Mucosa of stomach (tissue), 1 donor: ENCODE data around the gene RPL11.
A peak's percentile ranks its signal among the peaks of the same experiment; 100 is the strongest.
"Not testable (repeated sequence)": the region's sequence is repeated elsewhere in the genome, so short reads cannot be mapped to it uniquely, and the experiment has no call there.

Source experiments
- H3K27me3 ChIP-seq: one replicate; pipeline ENCODE4 v1.7.0; 2013; ENCODE audit warnings: mild to moderate bottlenecking, low read length; ENCODE audit not compliant: control insufficient read depth, insufficient read depth
- H3K36me3 ChIP-seq: one replicate; pipeline ENCODE4 v1.7.0; 2013; ENCODE audit warnings: low read length; ENCODE audit not compliant: control insufficient read depth, insufficient read depth
- H3K4me1 ChIP-seq: one replicate; pipeline ENCODE4 v1.7.0; 2013; ENCODE audit warnings: mild to moderate bottlenecking, low read length; ENCODE audit not compliant: control insufficient read depth, insufficient read depth
- H3K4me3 ChIP-seq: one replicate; pipeline ENCODE4 v1.7.0; 2013; ENCODE audit warnings: low read length
- H3K9ac ChIP-seq: one replicate; pipeline ENCODE4 v1.7.0; 2013; ENCODE audit warnings: mild to moderate bottlenecking, low read length, moderate library complexity
- H3K9me3 ChIP-seq: one replicate; pipeline ENCODE4 v1.7.0; 2013; ENCODE audit warnings: mild to moderate bottlenecking, low read length, moderate library complexity; ENCODE audit not compliant: control insufficient read depth
- donor health status: Pancreatic carcinoma.

RPL11 gene

DNA sequence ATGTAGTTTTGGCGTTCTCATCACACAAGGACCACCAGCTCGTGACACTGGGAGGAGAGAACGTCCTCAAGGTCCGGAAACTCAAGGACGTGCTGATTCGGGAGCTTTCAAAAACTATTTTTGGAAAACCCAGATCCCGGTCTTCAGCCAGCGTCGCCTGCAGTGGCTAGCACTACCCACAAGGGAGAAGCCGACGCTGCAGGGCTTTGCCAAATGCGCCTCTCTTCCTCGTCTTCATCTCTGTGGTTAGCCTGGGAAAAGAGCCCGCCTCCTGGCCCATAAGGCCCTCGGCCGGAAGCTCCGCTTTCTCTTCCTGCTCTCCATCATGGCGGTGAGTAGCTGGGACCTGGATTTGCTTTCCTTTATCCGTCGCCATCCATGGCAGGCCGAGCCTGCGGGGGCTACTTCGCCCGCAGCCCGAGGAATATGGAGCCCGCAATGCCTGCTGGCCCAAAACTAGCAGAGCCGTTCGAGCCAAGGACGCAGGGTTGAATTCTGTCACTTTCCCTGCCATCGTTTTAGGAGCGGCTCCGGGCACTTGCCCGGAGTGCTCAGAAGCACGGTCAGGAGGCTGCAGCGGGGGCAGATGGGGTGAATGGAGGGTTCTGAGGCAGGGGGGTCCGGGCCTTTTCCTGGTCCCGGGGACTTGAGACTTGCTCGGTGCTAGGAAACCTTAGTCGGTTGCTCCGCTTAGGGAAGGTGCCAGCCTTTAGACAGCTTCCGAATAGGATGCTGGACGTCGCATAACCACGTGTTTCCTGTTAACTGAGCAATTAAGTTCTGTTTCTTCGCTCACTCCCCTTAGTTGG, at the start of gene RPL11:
Gene RPL11, plus strand, starts transcription at position 308 of the 809 bp plus-strand sequence. Its CDS starts 18 bp downstream, at position 326.
- peak within 1 kb of the TSS; percentile 95 for H3K9ac ChIP-seq
- H3K4me3 ChIP-seq: peak within 1 kb of the TSS; percentile 99
- peaks cover 21% of the 10 kb centered on the region for H3K4me1 ChIP-seq
- H3K9me3 ChIP-seq: no peaks in the 10 kb centered on the region
- H3K27me3 ChIP-seq: no peaks in the 10 kb centered on the region
- peaks cover 9% of the 10 kb centered on the region for H3K36me3 ChIP-seq

DNA sequence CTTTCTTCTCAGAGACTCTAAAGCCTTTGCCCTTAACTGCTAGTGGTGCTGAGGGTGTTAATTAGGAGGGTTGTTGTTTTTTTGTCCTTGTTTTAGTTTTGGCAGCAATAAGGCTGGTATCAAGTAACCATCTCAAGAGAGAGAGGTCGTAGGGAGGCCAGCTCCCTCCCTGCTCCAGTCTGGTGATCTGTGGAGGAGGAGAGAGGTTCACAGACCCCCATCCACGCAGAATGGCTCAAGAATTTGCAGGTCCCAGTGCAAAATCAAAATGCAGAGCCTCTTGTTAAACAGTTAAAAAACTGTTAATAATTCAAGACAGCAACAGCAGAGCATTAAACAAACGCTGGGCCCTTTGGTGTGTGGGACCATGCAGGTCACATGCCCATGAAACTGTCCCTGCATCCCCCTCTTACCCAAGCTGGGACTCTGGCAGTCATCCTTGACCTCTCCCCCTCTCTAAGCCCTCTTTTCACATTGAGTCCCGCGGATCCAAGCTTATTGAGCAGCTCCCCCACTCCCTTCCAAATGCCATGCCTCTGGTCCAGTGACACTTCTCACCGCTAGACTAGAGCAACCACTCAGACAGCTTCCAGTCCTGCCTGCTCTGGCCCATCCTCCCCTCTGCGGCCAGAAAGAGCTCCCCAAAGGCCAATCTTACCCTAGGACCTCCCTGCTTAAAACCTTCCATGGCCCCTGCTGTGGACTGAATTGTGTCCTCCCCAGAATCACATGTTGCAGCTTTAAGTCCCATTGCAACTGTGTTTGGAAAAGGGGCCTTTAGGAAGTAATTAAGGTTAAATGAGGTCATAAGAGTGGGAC, 47.7 kb upstream of the RPL11 start:
- no peaks in the 10 kb centered on the region for H3K36me3 ChIP-seq
- no peak overlapping the region for H3K9ac ChIP-seq
- H3K27me3 ChIP-seq: peaks cover 4% of the 10 kb centered on the region
- H3K4me1 ChIP-seq: no peaks in the 10 kb centered on the region
- H3K4me3 ChIP-seq: no peak overlapping the region
- H3K9me3 ChIP-seq: no peaks in the 10 kb centered on the region

DNA sequence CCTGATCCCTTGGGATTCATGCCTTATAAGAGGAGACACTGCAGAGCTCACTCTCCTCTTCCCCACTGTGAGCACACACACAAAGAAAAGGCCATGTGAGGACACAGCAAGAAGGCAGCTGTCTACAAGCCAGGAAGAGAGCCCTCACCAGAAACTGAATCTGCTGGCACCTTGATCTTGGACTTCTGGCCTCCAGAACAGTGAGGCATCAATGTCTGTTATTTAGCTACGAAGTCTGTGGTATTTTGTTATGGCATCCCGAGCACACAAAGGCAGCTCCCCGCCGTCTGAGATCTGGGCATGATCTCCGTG, 47.1 kb upstream of the RPL11 start:
- Histone ChIP-seq H3K9ac (no peak overlapping the region), H3K4me1 (no peaks in the 10 kb centered on the region), H3K36me3 (no peaks in the 10 kb centered on the region)

DNA sequence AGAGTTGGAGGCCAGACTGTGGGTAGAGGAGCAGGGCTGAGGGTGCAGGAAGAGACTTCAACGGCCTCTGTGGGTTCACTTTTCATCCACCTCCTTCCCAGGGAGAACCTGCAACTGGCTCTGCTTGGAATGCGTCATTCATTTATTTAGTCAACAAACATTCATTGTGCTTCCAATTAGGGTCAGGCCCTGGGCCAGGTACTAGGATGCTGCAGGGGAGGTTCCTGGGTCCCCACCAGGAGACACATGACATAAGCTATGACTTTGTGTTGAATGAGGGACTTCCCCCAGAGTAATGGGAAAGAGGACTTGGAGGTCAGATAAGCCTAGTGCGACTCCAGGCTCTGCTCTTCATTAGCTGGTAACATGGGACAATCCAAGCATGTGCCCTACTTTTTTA, 46.3 kb upstream of the RPL11 start:
- Histone ChIP-seq H3K4me3 (no peak overlapping the region), H3K9me3 (no peaks in the 10 kb centered on the region), H3K4me1 (no peaks in the 10 kb centered on the region), H3K9ac (no peak overlapping the region), H3K36me3 (no peaks in the 10 kb centered on the region), H3K27me3 (no peaks in the 10 kb centered on the region)

More for the DNA sequence above, 47.1 kb upstream of the RPL11 start:
- Histone ChIP-seq H3K27me3 (no peaks in the 10 kb centered on the region), H3K9me3 (no peaks in the 10 kb centered on the region), H3K4me3 (no peak overlapping the region)

DNA sequence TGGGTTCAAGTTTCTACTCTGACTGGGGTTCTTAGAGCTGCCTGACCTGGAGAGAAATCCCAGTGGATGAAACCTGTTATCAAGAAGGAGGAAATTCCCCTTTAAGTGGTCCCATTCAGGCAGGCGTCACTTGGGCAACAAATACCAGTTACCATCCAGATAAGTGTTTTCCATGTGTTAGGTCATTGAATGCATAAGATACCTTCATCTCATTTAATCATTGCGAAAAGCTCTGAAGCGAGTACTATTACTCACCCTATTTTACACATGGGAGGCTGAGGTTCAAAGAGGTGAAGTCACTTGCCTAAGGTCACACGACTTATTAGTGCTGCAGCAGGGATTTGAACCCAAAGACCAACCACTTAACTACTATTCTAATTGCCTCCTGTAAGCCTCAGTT, 45.5 kb upstream of the RPL11 start:
- H3K9me3 ChIP-seq: no peaks in the 10 kb centered on the region
- no peak overlapping the region for H3K4me3 ChIP-seq
- no peaks in the 10 kb centered on the region for H3K4me1 ChIP-seq
- no peaks in the 10 kb centered on the region for H3K27me3 ChIP-seq
- H3K9ac ChIP-seq: no peak overlapping the region
- no peaks in the 10 kb centered on the region for H3K36me3 ChIP-seq

DNA sequence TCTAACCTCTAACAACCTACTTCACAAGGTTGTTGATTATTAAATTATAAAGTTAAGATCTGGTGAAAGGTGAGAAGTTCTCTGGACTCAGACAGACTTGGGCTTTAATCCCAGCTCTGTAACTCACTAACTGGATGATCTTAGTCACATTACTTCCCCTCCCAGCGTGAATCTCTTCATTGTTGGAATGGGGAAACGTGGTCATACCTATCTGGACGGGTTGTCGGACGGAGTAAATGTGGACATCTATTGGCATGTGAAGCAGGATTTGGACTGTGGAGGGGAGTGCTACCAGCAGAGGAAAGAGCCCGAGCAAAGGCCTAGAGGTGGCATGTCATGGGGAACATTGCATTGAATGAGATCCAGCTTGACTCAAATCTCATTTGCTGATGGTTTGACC, 45.1 kb upstream of the RPL11 start:
- Histone ChIP-seq H3K27me3 (no peaks in the 10 kb centered on the region), H3K36me3 (no peaks in the 10 kb centered on the region), H3K4me3 (no peak overlapping the region), H3K9me3 (no peaks in the 10 kb centered on the region), H3K4me1 (no peaks in the 10 kb centered on the region), H3K9ac (no peak overlapping the region)

DNA sequence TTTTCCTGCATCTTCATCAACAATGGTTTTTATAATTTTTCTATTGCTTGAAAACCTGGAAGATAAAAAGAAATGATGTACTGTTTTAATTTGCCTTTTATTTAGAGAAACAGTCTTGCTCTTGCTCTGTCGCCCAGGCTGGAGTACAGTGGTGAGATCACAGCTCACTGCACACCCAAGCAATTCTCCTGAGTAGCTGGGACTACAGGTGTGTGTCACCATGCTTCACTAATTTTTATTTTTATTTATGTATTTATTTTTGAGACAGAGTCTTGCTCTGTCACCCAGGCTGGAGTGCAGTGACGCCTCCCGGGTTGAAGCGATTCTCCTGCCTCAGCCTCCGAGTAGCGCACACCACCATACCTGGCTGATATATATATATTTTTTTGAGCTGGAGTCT, 43.0 kb upstream of the RPL11 start:
- Histone ChIP-seq H3K9me3 (no peaks in the 10 kb centered on the region), H3K4me3 (no peak overlapping the region), H3K27me3 (no peaks in the 10 kb centered on the region), H3K36me3 (no peaks in the 10 kb centered on the region), H3K4me1 (no peaks in the 10 kb centered on the region), H3K9ac (no peak overlapping the region)

DNA sequence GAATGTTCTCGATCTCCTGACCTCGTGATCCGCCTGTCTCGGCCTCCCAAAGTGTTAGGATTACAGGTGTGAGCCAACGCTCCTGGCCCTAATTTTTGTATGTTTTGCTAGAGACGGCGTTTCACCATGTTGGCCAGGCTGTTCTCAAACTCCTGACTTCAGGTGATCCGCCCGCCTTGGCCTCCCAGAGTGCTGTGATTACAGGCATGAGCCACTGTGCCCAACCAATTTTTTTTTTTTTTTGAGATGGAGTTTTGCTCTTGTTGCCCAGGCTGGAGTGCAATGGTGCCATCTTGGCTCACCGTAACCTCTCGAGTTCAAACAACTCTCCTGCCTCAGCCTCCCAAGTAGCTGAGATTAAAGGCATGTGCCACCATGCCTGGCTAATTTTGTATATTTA, 42.4 kb upstream of the RPL11 start:
- not testable (repeated sequence) for H3K36me3 ChIP-seq, H3K9ac ChIP-seq, H3K27me3 ChIP-seq, H3K9me3 ChIP-seq, H3K4me1 ChIP-seq, H3K4me3 ChIP-seq

DNA sequence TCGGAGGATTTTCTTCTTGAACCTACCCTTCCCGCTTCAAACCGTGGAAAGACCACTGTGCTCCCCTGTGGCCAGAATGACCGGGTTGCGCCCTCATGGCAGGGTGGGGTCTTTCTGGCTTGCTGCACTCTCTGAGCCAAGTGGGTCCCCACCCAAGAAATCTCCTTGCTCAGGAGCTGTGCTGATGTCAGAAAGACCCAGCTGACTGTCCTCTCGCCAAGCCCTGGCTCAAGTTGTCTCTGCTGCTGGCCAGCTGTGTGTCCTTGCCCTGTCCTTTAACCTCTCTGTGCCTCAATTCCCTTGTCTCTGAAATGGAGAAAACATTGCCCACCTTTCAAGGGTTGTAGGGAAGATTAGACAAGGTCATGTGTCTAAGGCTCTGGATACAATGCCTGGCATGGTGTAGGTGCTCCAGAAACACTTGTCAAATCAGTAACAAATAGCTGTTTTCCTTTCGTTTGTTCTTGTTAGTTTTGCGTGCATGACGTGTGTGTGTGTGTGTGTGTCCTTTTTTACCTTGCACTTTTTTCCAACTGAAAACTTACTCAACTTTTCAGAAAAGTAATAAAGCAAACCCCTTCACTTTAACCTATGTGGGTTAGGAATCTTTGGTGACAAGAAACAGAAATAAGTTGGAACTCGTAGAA, 41.1 kb upstream of the RPL11 start:
- H3K4me1 ChIP-seq: no peaks in the 10 kb centered on the region
- H3K9me3 ChIP-seq: no peaks in the 10 kb centered on the region
- H3K36me3 ChIP-seq: no peaks in the 10 kb centered on the region
- no peaks in the 10 kb centered on the region for H3K27me3 ChIP-seq
- H3K9ac ChIP-seq: no peak overlapping the region
- no peak overlapping the region for H3K4me3 ChIP-seq

DNA sequence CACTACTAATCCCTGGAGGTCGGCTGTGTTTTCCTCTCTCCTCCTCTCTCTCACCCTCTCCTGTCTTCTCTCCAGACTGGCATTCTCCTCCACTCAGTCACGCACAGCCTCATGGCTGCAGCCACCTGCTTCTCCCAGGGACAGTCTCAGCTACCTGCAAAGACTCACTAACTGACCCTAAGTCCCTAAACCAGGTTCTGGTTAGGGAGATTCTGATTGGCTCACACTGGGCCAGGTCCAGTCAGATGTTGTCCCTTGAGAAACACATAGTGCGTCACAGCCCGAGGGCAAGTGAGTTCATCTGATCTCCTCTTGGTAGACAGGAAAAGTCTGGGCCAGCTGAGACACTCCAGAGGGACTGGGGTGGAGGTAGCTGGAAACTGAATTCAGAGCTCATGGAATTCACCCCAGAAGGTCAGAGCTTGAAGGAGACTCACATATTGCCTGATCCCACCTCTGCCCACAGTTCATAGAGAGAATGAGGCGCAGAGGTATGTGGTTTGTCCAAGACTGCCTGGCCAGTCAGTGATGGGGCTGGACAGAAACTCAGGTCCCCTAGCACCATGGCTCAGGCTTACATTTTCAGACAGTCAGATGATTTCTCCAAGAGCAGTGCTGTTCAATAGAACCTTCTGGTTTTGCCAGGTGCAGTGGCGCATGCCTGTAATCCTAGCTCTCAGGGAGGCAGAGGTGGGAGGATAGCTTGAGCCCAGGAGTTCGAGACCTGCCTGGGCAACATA, 40.4 kb upstream of the RPL11 start:
- H3K27me3 ChIP-seq: no peaks in the 10 kb centered on the region
- no peaks in the 10 kb centered on the region for H3K4me1 ChIP-seq
- H3K4me3 ChIP-seq: no peak overlapping the region
- H3K9me3 ChIP-seq: no peaks in the 10 kb centered on the region
- H3K9ac ChIP-seq: no peak overlapping the region
- H3K36me3 ChIP-seq: no peaks in the 10 kb centered on the region

DNA sequence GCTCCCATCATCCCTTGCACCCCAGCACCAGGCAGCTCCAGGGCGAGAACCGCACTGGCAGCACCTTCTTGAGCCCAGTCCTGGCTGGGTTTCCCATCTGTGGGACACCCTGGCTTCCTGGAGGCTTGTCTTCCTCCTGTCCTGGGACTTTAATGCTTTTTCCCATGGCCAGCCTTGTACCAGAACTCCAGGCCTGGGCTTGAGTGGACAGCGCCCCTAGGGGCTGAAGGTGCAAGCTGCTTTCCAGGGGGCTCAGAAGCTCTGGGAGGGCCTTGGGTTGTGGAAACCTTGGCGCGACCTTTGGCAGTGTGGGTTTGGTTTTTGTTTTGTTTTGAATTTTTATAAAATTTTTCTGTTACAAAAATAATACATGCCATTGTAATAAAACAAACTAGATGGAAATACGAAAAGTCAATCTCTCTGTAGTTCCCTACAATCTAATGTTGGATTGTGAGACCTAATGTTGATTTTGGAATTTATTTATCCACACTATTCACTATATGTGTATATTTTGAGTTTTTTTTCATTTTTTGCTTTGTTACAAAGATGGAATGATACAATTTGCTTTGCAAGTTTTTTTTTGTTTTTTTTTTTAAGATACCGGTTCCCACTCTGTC, 33.8 kb upstream of the RPL11 start:
- Histone ChIP-seq H3K9me3 (no peaks in the 10 kb centered on the region), H3K4me3 (no peak overlapping the region), H3K36me3 (no peaks in the 10 kb centered on the region), H3K4me1 (no peaks in the 10 kb centered on the region), H3K9ac (no peak overlapping the region), H3K27me3 (no peaks in the 10 kb centered on the region)
